GM18505 (cell line): ENCODE measurements around the gene ANKRD63.

Source experiments
- ATAC-seq: cut with Tn5 transposase; IDR thresholded peaks from one replicate; pipeline ENCODE4 v1.9.1; 2021; ENCODE audit not compliant: unreplicated experiment
- POLR2A ChIP-seq: IDR thresholded peaks from 4 replicates; pipeline ENCODE4 v1.6.1; 2011; ENCODE audit warnings: borderline replicate concordance; ENCODE audit not compliant: insufficient read depth, insufficient read length; ENCODE audit errors: extremely low read depth

Gene ANKRD63

DNA sequence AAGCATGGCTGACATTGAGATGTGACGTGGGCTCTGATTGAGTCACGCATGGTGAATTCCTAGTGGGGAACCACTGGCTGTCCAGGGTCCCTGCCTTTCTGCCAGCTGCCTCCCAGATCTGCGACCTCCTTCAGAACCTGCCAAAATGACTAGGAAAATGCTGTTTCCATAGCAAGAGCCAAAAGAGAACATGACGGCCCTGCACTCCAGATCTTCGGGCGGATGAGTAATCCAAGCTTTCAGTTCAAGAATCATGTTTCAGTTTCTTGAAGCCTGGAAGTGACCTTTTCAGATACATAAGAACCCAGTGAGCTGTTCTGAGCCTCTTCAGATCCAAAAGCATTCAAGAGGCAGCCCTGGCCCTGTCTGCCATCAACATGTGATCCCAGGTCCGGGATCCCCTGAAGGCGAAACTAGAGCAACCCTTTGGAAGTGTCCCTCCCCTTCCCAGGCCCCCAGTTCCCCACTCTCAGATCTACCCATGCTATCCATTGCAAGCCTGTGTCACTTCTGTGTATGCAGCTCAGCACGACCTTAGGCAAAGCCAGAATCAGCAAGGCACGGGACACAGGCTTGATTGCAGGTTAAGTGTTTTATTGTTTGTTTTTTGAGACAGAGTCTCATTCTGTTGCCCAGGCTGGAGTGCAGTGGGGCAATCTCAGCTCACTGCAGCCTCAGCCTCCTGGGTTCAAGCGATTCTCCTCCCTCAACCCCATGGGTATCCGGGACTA lies 19.7 kb downstream of the ANKRD63 start:
- ATAC-seq, result no peak
- TF ChIP-seq POLR2A, result no peak

GRCh38 chr15:40259021-40259420 lies 23.8 kb downstream of the ANKRD63 start:
- no peak for ATAC-seq
- no peak for TF ChIP-seq POLR2A

DNA sequence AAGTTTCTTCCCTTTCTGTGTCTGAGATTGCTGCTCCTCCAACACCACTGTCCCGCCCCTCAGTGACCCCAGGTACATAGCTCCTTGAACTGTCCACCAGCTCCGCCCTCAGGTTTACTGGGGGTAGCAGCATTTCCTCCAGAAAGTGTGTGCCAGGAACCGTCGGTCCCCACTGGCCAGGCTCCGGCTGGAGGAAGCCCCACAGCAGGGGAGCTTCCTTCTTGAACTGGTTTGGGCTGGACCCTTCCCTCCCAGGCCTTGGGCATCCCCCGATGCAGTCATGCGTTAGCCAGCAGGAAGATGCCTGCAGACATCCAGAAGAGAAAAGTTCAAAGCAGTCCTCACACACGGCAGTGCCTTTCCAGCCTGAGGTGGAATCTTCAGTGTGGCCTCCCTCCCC lies 24.3 kb downstream of the ANKRD63 start:
- no peak for TF ChIP-seq POLR2A
- ATAC-seq, result no peak

- TF ChIP-seq POLR2A, result no peak
- ATAC-seq, result no peak
These were observed 25.0 kb downstream of the ANKRD63 start for GRCh38 chr15:40257656-40258450.

DNA sequence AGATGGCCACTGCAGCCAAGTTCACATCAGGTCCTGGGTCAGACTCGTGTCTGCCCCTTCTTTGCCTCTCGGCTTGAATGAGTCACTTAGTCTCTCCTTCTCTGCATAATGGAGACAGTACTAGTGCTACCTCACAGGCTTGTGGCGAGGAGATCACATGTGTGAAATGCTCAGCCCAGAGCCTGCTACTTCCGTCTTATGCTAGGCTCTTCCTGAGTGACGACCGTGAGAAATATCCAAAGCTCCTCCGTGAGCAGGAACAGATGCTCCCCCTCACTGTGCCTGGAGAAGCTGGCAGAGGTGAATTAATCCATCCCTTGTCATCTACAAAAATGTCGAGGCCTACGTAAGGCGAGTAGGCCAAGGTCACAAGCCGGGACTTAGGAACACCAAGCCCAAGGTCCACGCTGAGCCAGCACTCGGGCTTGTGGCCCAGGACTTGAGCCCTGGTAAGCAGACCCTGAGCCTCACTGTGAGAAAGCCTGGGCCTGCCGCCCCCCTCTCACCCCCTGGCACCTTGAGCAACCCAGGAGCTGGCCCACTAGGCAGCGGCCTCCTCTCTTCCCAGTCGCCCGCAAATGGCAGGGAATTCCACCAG lies 26.1 kb downstream of the ANKRD63 start:
- no peak for TF ChIP-seq POLR2A
- no peak for ATAC-seq

DNA sequence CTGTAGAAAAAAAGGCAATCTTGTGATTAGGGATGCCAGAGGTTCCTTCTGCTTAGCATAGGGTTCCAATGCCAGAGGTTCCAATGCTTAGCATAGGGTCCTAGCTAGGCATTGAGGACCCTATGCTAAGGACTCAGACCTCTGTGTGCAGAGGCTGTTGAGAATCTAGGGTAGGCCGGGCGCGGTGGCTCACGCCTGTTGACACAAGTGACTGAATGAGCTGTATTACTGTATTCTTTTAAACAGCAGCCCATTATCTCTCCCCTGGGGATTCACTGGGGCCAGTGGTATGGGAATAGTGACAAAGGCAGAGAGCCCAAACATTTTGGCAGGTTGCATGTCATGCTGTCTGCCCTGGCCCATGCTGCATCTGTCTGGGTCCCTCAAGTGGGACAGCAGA lies 27.8 kb downstream of the ANKRD63 start:
- no peak for ATAC-seq
- TF ChIP-seq POLR2A, result no peak

DNA sequence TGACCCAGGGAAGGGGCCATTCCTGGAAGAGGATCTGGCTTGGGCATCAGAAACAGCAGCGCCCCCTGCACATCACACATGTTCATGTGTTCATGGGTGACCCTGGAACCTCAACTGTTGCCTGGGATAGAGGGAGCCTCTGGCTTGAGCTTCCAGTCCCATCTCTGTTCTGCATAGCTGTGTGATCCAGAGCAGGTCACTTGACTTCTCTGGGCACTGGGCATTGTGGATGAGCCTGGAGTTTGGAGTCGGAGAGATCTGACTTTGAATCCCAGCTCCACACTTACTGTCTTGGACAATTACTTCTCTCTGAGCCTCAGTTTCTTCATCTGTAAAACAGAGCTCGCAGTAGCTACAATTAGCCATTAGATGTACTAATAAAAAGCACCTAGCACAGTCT lies 28.4 kb downstream of the ANKRD63 start:
- no peak for TF ChIP-seq POLR2A
- no peak for ATAC-seq

DNA sequence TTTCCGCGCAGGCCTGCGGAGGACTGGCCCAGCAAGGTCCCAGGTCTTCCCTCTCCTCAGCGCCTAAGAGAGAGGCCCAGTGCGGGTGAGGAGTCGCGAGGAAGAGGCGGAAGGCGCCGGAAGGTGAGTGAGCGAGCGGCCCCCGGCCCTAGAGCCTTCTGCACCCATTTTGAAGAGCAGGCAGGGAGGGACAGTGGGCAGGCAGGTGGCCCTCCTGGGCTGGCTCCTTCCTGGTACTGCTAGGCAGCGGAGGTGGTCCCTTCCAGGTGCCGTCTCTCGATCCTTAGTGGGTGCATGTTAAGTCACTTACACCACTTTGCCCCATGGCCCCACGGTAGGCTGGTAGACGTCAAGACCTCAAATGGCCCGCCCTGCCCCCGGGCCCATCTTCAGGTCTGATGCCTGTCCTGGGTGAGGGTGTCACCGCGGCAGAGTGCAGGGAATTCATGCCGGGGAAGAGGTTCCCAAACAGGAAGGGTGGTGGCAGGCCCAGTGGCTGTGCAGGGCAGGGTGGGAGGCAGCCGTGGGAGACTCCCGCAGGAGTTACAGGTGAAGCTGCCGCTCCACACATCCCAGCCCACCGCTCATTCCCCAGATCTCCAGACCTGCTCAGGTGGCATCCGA lies 29.6 kb downstream of the ANKRD63 start:
- ATAC-seq, result no peak
- TF ChIP-seq POLR2A, result no peak

- ATAC-seq, result peak; percentile 56
- TF ChIP-seq POLR2A, result no peak
These were observed 30.3 kb downstream of the ANKRD63 start for GRCh38 chr15:40252438-40253166.

GRCh38 chr15:40252141-40252437 lies 30.8 kb downstream of the ANKRD63 start:
- TF ChIP-seq POLR2A, result no peak
- ATAC-seq, result no peak

DNA sequence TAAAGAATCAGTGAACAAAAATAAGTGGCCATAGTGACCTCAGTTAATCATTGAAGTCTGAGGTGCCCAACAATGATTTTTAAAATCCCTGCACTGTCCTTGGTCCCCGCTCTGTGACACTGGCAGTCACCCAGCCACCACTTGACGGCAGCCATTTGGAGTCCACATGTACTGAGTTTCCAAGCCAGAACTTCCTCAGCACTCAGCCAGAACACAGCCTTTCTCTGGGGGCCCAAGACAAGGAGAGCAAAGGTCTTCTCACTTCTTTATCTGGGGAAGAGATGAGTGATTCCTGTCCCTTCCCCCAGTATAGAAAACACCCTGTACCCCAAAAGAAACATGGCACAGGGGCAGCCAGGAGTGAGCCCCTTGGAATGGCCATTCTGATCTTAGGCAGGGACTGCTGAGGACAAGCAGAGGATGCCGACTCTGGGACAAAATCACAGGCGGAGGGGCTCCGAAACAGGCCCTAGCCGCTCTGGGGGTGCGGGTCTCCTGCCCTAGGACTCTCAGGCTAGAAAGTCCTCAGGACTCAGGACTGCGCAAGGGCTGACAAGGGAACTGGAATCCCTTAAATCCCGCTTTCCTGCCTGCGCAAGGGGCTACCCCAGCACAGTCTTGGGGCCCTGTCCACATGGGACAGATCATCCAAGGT lies 31.3 kb downstream of the ANKRD63 start:
- no peak for TF ChIP-seq POLR2A
- no peak for ATAC-seq

DNA sequence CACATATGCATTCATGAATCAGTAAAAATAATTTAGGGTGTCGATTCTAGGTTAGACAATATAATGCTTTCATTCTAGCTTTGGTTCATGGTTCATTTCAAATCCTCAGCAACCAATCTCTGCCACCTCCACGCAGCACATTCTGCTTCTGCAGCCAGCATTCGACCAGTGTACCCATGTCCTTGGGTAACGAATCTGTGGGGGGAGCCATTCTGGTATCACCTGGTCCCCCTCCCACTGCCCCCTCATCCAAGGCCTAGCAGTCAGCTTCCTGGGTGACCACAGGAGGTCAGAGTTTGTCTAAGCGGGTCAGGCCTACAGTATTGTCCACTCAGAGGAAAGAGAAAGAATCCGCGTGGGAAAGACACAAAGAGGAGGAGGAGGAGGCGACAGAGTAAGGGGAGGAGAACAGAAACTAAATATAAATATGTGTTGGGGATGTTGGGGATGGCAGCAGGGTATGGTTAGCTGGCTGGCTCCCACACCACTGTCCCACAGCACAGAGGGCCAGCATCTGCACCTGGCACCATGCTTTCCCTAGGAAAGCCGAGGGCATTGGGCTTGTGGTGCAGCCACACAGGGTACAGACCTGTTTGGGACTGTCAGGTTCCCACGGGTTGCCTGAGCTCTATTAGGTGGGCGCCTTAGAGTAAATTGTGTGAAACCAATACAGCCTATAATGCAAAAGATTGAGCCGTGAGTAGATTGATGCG lies 31.9 kb downstream of the ANKRD63 start:
- ATAC-seq, result no peak
- no peak for TF ChIP-seq POLR2A
